ENCODE data around the gene M1AP. TPM values are rescaled to one million over a fixed set of nuclear protein-coding genes. Genes with fewer than 3 reads are reported as not detected.

Gene M1AP
- total and polyA plus RNA-seq, 2 donors from 2014 or later: 0.49 to 3.4 TPM

GRCh38 chr2:74533464-74533863 lies 114.7 kb downstream of the M1AP start:
- H3K27ac ChIP-seq (ENCODE audit: low read depth in 2 of 2, low read length in 2 of 2): no peak overlapping the region
- no peak overlapping the region for H3K4me3 ChIP-seq (ENCODE audit: low read length in 3 of 3)
- intact Hi-C loops (cut with DNase I): no loop called here
- FAIRE-seq (no peak), DNase-seq (peak in 1 of 5 donors; percentile 51)
- TF ChIP-seq CTCF (IDR thresholded peaks at IDR 0.05; ENCODE audit: borderline replicate concordance, extremely low read depth, insufficient read depth): no peak
- H3K36me3 ChIP-seq (ENCODE audit: control insufficient read depth in 2 of 3, insufficient read depth in 3 of 3, low read length in 3 of 3): peaks cover 0 to 7% (median 4%) of the 10 kb centered on the region in 3 donors
- peaks cover under 1 to 12% (median 7%) of the 10 kb centered on the region in 3 donors for H3K4me1 ChIP-seq (ENCODE audit: control insufficient read depth in 2 of 3, insufficient read depth in 2 of 3, low read depth in 1 of 3, low read length in 3 of 3)
- H3K9me3 ChIP-seq (ENCODE audit: control insufficient read depth in 2 of 3, insufficient read depth in 1 of 3, low read length in 3 of 3): no peaks in the 10 kb centered on the region
- H3K27me3 ChIP-seq (ENCODE audit: control insufficient read depth, insufficient read depth, low read length): no peaks in the 10 kb centered on the region
- H3K9ac ChIP-seq (ENCODE audit: low read length in 3 of 3): no peak overlapping the region

GRCh38 chr2:74532222-74532621 lies 115.9 kb downstream of the M1AP start:
- Histone ChIP-seq H3K4me1 (ENCODE audit: control insufficient read depth in 2 of 3, insufficient read depth in 2 of 3, low read depth in 1 of 3, low read length in 3 of 3) (peaks cover 4 to 16% (median 7%) of the 10 kb centered on the region in 3 donors), H3K27ac (ENCODE audit: low read depth in 2 of 2, low read length in 2 of 2) (no peak overlapping the region), H3K36me3 (ENCODE audit: control insufficient read depth in 2 of 3, insufficient read depth in 3 of 3, low read length in 3 of 3) (peaks cover 0 to 19% (median 6%) of the 10 kb centered on the region in 3 donors), H3K27me3 (ENCODE audit: control insufficient read depth, insufficient read depth, low read length) (no peaks in the 10 kb centered on the region), H3K9me3 (ENCODE audit: control insufficient read depth in 2 of 3, insufficient read depth in 1 of 3, low read length in 3 of 3) (no peaks in the 10 kb centered on the region), H3K9ac (ENCODE audit: low read length in 3 of 3) (no peak overlapping the region), H3K4me3 (ENCODE audit: low read length in 3 of 3) (no peak overlapping the region)
- DNase-seq: peak in 1 of 5 donors; percentile 57
- peak; percentile 22 for TF ChIP-seq CTCF (IDR thresholded peaks at IDR 0.05; ENCODE audit: borderline replicate concordance, extremely low read depth, insufficient read depth)
- FAIRE-seq: no peak
- intact Hi-C loops (cut with DNase I): no loop called here

- DNase-seq: no peak
- peaks cover 0 to 24% (median 11%) of the 10 kb centered on the region in 3 donors for H3K36me3 ChIP-seq (ENCODE audit: control insufficient read depth in 2 of 3, insufficient read depth in 3 of 3, low read length in 3 of 3)
Observed at GRCh38 chr2:74531666-74532065, 116.5 kb downstream of the M1AP start.

More at GRCh38 chr2:74531666-74532065, 116.5 kb downstream of the M1AP start:
- Histone ChIP-seq H3K4me3 (ENCODE audit: low read length in 3 of 3) (no peak overlapping the region), H3K9ac (ENCODE audit: low read length in 3 of 3) (no peak overlapping the region), H3K27me3 (ENCODE audit: control insufficient read depth, insufficient read depth, low read length) (no peaks in the 10 kb centered on the region), H3K27ac (ENCODE audit: low read depth in 2 of 2, low read length in 2 of 2) (no peak overlapping the region), H3K4me1 (ENCODE audit: control insufficient read depth in 2 of 3, insufficient read depth in 2 of 3, low read depth in 1 of 3, low read length in 3 of 3) (peaks cover 4 to 16% (median 7%) of the 10 kb centered on the region in 3 donors), H3K9me3 (ENCODE audit: control insufficient read depth in 2 of 3, insufficient read depth in 1 of 3, low read length in 3 of 3) (no peaks in the 10 kb centered on the region)
- TF ChIP-seq CTCF (IDR thresholded peaks at IDR 0.05; ENCODE audit: borderline replicate concordance, extremely low read depth, insufficient read depth): no peak
- intact Hi-C loops (cut with DNase I): no loop called here
- no peak for FAIRE-seq

Data from kidney (tissue), 14 donors.